ENCODE data around the gene TBC1D3I. TPM values are rescaled to one million over a fixed set of nuclear protein-coding genes. Genes with fewer than 3 reads are reported as not detected.
"Not testable (repeated sequence)": the region's sequence is repeated elsewhere in the genome, so short reads cannot be mapped to it uniquely, and the experiment has no call there.

TBC1D3I gene
- total RNA-seq, result not detected in 2 replicates

DNA sequence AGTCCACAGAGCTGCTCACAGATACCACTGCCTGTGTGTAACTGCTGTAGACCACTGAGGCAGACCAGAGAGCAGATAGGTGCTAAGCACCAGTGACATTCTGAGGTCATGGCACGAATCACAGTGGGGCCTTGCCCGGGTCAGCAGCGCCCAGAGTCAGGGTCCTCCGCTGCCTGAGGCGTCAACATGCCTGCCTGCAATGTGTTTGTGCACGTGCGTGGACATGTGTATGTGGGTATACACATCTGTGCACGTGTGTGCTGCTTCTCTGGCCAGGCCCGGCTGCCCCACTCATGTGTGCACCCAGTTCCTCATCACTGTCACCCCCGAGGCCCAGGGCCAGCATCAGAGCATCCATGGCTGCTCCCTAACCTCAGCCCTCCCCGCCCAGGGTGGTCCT is at the start of gene TBC1D3I:
Gene TBC1D3I (minus strand): TSS at position 101 of the 400 bp plus-strand sequence. CDS start 1,585 bp downstream, outside the sequence.
- DNase-seq (ENCODE audit: low read depth); H3K4me3 ChIP-seq (ENCODE audit: low read depth, low read length): not testable (repeated sequence)

DNA sequence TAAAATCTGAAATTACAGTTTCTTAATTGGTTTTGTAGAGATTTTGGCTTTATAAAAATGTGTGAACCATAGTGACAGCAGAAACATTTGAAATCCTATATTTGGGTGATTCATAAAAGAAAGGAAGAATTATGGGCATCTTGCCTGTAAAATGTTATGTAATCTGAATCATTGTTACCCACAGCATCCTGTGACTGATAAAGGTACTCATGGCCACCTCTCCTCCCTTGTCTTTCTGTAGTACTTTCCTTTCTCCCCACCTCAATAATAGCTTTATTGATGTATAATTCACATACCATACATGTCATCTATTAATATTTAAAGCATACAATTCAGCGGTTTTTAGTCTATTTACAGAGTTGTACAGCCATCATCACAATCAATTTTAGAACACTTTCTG is 30.8 kb upstream of the TBC1D3I start:
- not testable (repeated sequence) for H3K4me3 ChIP-seq (ENCODE audit: low read depth, low read length); DNase-seq (ENCODE audit: low read depth)

DNA sequence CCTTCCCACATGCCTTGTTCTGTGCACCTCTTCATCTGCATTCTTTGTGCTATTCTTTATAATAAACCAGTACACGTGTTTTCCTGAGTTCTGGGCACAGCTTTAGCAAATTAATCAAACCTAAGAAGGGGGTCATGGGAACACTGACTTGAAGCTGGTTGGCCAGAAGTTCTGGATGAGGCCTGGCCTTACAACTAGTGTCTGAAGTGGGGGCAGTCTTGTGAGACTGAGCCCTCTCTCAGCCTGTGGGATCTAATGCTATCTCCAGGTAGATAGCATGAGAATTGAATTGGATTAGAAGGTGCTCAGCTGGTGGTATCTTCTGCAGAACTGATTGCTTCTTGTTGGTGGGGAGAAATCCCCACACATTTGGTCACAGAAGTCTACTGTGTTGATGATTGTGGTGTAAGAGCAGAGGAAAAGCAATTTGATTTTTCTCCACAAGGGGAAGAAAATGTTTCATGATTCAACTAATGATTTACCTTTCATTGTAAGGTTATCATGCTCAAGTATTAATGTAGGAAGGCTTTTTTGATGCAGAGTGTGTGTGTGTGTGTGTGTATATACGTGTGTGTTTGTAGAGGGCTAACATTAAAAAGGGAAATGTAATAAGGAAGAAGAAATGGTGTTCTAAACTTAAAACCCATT is 25.7 kb upstream of the TBC1D3I start:
- DNase-seq (ENCODE audit: low read depth); H3K4me3 ChIP-seq (ENCODE audit: low read depth, low read length): not testable (repeated sequence)

DNA sequence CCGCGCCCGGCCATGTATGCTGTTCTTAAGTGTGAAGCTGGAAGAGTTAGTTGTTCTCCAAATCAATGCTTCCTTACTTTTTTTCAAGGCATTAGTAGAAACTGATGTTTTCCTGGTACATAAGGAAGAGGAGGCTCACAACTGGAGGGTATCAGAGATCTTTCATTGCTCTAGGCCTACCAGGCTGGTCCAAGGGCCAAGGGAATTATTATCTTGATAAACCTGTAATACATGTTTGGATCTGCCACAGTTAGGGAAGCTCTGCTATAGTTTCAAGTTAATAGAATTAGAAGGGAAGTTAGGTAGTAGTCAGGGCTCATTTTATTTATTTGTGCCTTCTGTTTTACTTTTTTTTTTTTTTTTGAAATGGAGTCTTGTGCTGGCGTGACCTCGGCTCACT is 19.8 kb upstream of the TBC1D3I start:
- DNase-seq (ENCODE audit: low read depth); H3K4me3 ChIP-seq (ENCODE audit: low read depth, low read length): not testable (repeated sequence)

DNA sequence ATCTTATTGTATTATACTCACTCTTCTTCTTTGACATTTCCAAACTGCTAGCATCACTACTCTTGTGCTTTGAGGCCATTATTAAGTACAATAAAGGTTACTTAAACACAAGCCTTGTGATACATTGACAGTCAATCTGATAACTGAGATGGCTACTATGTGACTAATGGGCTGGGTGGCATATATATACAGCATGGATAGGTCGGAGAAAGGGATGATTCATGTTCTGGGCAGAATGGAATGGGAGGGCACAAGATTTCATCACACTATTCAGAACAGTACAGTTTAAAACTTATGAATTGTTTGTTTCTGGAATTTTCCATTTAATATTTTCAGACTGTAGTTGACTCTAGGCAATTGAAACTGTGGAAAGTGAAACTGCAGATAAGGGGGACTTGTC is 18.9 kb upstream of the TBC1D3I start:
- not testable (repeated sequence) for DNase-seq (ENCODE audit: low read depth); H3K4me3 ChIP-seq (ENCODE audit: low read depth, low read length)

DNA sequence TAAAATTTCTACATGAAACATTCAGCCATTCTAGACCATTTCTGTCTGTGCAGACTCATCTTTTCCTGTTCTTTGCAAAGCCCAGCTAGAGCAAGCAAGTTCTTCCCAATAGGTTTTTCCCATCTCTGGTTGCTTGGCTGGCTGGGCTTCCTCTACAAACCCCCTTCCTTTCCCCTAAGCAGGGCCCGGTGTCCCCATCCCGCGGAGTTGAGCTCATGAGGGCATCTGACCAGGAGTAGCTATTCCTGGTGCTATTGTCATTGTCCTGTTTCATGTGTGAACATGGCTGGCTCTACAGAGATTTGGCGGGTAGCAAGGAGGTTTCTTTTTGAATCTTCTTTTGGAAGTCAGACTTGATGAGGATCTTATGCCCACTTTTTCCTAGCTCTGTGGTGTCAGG is 22.3 kb downstream of the TBC1D3I start:
- not testable (repeated sequence) for DNase-seq (ENCODE audit: low read depth); H3K4me3 ChIP-seq (ENCODE audit: low read depth, low read length)

DNA sequence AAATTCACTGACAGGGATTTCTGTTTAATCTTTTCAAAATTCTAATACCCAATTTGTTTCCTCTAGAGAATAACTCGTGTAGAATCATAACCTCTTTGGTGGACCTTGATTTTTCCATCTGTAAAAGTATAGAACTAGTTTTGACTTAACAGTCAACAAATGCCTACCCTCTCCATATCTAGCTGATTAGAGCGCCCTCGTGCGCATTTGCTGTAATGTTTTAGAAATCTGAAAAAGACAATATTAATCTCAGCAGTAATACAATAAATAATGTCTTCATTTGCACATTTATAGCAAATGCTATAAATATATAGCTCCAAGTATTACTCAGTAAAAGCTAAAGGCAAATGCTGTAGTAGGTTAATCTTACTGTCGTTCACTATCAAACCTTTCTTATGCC is 34.7 kb downstream of the TBC1D3I start:
- not testable (repeated sequence) for DNase-seq (ENCODE audit: low read depth); H3K4me3 ChIP-seq (ENCODE audit: low read depth, low read length)

DNA sequence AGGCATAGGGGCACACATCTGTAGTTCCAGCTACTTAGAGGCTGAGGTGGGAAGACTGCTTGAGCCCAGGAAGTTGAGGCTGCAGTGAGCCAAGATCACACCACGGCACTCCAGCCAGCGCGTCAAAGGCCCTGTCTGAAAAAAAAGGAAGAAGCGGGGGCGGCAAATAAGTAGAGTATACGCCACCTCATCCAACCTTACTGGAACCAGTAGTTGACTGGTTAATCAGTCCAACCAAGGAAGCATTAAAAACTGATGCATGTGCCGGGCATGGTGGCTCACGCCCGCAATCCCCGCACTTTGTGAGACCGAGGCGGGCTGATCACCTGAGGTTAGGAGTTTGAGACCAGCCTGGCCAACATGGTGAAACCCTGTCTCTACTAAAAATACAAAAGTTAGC is 41.4 kb downstream of the TBC1D3I start:
- not testable (repeated sequence) for H3K4me3 ChIP-seq (ENCODE audit: low read depth, low read length); DNase-seq (ENCODE audit: low read depth)

DNA sequence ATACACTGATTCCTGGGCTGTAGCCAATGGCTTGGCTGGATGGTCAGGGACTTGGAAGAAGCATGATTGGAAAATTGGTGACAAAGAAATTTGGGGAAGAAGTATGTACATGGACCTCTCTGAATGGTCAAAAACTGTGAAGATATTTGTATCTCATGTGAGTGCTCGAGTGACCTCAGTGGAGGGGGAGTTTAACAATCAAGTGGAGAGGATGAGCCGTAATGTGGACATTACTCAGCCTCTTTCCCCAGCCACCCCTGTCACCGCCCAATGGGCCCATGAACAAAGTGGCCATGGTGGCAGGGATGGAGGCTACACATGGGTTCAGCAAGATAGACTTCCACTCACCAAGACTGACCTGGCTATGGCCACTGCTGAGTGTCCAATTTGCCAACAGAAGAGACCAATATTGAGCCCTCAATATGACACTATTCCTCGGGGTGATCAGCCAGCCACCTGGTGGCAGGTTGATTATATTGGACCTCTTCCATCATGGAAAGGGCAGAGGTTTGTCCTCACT is 42.7 kb downstream of the TBC1D3I start:
- not testable (repeated sequence) for DNase-seq (ENCODE audit: low read depth); H3K4me3 ChIP-seq (ENCODE audit: low read depth, low read length)

DNA sequence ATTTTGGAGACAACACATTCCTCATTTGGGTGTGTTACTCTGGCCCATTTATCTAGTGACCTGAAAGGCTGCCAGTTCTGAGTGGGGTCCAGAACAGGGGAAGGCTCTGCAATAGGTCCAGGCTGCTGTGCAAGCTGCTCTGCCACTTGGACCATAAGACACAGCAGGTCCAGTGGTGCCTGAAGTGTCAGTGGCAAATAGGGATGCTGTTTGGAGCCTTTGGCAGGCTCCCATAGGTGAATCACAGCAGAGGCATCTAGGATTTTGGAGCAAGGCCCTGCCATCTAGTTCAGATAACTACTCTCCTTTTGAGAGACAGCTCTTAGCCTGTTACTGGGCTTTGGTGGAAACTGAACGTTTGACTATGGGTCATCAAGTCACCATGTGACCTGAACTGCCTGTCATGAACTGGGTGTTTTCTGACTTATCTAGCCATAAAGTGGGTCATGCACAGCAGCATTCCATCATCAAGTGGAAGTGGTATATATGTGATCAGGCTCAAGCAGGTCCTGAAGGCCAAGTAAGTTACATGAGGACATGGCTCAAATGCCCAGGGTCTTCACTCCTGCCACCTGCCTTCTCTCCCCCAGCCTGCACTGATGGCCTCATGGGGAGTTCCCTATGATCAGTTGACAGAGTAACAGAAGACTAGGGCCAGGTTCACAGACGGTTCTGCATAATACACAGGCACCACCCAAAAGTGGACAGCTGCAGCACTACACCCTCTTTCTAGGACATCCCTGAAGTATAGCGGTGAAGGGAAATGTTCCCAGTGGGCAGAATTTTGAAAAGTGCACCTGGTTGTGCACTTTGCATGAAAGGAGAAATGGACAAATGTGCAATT is 43.4 kb downstream of the TBC1D3I start:
- not testable (repeated sequence) for DNase-seq (ENCODE audit: low read depth); H3K4me3 ChIP-seq (ENCODE audit: low read depth, low read length)

DNA sequence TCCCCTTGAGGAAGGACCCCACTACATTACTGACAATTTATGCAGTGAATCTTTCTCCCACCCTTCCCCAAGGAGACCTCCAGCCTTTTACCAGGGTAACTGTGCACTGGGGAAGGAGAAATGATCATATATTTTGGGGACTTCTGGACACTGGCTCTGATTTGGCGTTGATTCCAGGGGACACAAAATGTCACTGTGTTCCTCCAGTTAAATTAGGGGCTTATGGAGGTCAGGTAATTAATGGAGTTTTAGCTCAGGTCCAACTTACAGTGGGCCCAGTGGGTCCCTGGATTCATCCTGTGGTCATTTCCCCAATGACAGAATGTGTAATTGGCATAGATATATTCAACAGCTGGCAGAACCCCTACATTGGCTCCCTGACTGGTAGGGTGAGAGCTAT is 44.8 kb downstream of the TBC1D3I start:
- DNase-seq (ENCODE audit: low read depth); H3K4me3 ChIP-seq (ENCODE audit: low read depth, low read length): not testable (repeated sequence)

DNA sequence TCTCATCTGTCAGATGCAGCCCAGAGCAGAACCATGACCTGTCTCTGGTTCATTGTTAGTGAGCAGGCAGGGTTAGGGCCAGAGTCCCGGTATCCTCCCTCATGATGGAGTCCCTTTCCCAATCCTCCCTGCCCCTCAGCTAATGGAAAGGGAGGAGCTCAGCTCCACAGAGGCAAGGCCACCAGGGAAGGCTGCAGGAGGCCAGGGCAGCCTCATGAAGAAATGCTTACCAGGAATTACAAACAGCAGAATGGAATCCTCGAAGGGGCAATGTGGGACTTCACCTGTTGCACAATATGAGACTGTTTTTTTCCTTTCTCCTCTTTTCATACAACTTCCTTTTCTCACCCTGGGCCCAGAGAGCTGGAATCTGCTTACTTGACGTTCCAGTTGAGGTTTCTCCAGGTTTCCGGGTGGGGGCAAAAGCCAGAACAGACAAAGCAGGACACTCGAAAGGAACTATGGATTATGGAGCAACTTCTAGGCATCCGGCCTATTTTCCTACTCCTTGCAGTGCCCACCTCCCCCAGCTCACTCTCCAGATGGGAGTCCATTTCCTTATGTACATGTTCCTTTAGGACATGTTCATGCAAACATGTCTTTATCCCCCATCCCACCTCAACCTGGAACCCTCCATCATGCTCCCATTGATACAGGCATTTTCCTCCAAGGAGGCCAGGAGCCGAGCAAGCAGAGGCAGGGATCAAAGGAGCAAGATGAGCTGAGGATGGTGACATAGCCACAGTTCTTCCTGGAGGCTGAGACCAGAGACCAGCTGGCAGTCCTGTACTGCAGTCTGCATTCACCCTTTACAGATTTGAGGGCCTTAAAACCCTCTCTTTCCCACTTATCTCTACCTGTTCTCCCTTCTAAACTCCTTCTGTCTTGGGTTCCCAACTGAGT is 48.7 kb downstream of the TBC1D3I start:
- DNase-seq (ENCODE audit: low read depth), result not testable (repeated sequence)

DNA sequence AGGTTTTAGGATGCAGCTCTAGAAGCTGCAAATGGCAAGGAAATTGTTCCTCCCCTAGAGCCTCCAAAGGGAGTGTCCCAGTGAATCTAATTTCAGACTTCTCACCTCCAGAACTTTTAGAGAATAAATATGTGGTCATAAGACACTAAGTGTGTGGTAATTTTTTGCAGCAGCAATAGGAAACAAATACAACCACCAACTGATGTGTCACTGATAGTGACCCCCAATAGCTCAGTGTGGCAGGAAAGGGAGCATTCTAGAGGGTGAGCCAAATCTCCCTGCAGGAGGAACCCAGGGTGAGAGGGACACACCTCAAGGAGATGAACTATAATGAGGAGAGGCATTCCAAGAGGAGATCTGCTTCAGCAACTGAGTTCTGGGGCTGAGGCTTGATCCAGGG is 49.5 kb downstream of the TBC1D3I start:
- DNase-seq (ENCODE audit: low read depth), result no peak
- TF ChIP-seq, protein P1, sequence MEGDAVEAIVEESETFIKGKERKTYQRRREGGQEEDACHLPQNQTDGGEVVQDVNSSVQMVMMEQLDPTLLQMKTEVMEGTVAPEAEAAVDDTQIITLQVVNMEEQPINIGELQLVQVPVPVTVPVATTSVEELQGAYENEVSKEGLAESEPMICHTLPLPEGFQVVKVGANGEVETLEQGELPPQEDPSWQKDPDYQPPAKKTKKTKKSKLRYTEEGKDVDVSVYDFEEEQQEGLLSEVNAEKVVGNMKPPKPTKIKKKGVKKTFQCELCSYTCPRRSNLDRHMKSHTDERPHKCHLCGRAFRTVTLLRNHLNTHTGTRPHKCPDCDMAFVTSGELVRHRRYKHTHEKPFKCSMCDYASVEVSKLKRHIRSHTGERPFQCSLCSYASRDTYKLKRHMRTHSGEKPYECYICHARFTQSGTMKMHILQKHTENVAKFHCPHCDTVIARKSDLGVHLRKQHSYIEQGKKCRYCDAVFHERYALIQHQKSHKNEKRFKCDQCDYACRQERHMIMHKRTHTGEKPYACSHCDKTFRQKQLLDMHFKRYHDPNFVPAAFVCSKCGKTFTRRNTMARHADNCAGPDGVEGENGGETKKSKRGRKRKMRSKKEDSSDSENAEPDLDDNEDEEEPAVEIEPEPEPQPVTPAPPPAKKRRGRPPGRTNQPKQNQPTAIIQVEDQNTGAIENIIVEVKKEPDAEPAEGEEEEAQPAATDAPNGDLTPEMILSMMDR (conservative IDR thresholded peaks at IDR 0.05; ENCODE audit: low read depth, low read length), result no peak
- no peak overlapping the region for H3K4me3 ChIP-seq (ENCODE audit: low read depth, low read length)

More for the DNA sequence above, 48.7 kb downstream of the TBC1D3I start:
- H3K4me3 ChIP-seq (ENCODE audit: low read depth, low read length), result not testable (repeated sequence)

Measured in epithelial cell of proximal tubule (primary cell).